Endothelial cell of umbilical vein (primary cell): Measurements from ENCODE around the gene PEX19.

Experiments used
- EZH2 ChIP-seq: IDR thresholded peaks from 2 replicates; pipeline ENCODE4 v1.6.1; 2012; ENCODE audit warnings: borderline replicate concordance, low read depth, mild to moderate bottlenecking, moderate library complexity, low read length, inconsistent platforms; ENCODE audit not compliant: severe bottlenecking
- FOS ChIP-seq: IDR thresholded peaks from 2 replicates; pipeline ENCODE4 v1.6.1; 2011; ENCODE audit warnings: mild to moderate bottlenecking, low read length, moderate library complexity, borderline replicate concordance; ENCODE audit not compliant: insufficient read depth
- JUN ChIP-seq: IDR thresholded peaks from 2 replicates; pipeline ENCODE4 v1.6.1; 2011; ENCODE audit warnings: borderline replicate concordance, low read depth; ENCODE audit not compliant: insufficient read length, insufficient read depth
- MAX ChIP-seq: IDR thresholded peaks from 2 replicates; pipeline ENCODE4 v1.6.1; 2011; ENCODE audit not compliant: insufficient read depth, insufficient read length
- MYC ChIP-seq: IDR thresholded peaks from one replicate; pipeline ENCODE4 v1.6.1; 2011; ENCODE audit warnings: mild to moderate bottlenecking, low read depth, low read length
- POLR2A ChIP-seq: IDR thresholded peaks from 2 replicates; pipeline ENCODE4 v1.6.1; 2012; ENCODE audit warnings: low read depth, mild to moderate bottlenecking, control low read depth, low read length
- TF ChIP-seq, protein P1 (sequence below), 2 donors: IDR thresholded peaks; 1 replicate in 1 of 2; 2 replicates in 1 of 2; pipeline ENCODE4 v1.5.1; 2011; ENCODE audit warnings: low read length in 2 of 2, mild to moderate bottlenecking in 2 of 2, moderate library complexity in 2 of 2, control low read depth in 1 of 2, inconsistent platforms in 1 of 2, low read depth in 1 of 2; ENCODE audit not compliant: insufficient read depth in 1 of 2; ENCODE audit errors: extremely low read depth in 1 of 2

- TF ChIP-seq EZH2 (no peak), FOS (no peak), POLR2A (no peak), MYC (no peak), MAX (no peak), JUN (no peak)
- TF ChIP-seq, protein P1, sequence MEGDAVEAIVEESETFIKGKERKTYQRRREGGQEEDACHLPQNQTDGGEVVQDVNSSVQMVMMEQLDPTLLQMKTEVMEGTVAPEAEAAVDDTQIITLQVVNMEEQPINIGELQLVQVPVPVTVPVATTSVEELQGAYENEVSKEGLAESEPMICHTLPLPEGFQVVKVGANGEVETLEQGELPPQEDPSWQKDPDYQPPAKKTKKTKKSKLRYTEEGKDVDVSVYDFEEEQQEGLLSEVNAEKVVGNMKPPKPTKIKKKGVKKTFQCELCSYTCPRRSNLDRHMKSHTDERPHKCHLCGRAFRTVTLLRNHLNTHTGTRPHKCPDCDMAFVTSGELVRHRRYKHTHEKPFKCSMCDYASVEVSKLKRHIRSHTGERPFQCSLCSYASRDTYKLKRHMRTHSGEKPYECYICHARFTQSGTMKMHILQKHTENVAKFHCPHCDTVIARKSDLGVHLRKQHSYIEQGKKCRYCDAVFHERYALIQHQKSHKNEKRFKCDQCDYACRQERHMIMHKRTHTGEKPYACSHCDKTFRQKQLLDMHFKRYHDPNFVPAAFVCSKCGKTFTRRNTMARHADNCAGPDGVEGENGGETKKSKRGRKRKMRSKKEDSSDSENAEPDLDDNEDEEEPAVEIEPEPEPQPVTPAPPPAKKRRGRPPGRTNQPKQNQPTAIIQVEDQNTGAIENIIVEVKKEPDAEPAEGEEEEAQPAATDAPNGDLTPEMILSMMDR (IDR thresholded peaks at IDR 0.05; ENCODE audit: extremely low read depth in 1 of 2, insufficient read depth in 1 of 2, low read depth in 1 of 2, low read length in 2 of 2): no peak
Observed at GRCh38 chr1:160257411-160258015, 27.4 kb downstream of the PEX19 start.
